ENCODE data around the gene WWP2.

Gene WWP2

DNA sequence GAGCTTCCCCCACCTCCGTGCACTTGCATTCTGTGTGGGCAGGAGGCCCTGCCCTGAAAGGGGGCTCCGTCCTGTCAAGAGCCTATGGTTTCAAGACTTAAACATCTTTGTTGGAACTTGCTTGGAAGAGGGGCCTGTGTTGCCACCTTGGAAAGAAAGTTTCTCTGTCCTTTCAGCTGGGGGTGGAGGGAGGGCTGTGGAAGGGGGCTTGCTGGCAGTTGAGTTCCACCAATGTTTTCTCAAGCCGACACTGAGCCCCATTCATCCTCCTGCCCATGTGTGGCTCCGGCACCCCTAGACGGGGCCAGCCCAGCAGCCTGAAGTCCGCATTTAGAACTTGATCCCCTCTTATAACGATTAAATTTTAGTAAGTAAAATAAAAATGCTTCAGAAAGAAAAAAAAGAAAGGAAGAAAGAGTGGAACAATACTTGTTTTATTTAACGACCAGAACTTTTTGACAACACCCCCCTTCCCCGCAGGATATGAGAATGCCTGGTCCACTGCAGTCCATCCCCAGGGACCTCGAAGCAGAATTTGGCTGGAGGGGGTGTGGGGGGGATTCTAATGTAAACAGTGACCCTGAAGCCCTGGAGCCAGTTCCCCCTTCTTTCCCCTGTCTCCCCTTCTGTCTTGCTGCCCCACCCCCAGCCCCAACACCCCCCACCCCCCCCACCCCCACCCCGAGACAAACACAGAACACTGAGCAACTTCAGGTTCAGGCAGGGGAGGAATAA lies 162.1 kb downstream of the WWP2 start (continued):
- TF ChIP-seq, protein P1, sequence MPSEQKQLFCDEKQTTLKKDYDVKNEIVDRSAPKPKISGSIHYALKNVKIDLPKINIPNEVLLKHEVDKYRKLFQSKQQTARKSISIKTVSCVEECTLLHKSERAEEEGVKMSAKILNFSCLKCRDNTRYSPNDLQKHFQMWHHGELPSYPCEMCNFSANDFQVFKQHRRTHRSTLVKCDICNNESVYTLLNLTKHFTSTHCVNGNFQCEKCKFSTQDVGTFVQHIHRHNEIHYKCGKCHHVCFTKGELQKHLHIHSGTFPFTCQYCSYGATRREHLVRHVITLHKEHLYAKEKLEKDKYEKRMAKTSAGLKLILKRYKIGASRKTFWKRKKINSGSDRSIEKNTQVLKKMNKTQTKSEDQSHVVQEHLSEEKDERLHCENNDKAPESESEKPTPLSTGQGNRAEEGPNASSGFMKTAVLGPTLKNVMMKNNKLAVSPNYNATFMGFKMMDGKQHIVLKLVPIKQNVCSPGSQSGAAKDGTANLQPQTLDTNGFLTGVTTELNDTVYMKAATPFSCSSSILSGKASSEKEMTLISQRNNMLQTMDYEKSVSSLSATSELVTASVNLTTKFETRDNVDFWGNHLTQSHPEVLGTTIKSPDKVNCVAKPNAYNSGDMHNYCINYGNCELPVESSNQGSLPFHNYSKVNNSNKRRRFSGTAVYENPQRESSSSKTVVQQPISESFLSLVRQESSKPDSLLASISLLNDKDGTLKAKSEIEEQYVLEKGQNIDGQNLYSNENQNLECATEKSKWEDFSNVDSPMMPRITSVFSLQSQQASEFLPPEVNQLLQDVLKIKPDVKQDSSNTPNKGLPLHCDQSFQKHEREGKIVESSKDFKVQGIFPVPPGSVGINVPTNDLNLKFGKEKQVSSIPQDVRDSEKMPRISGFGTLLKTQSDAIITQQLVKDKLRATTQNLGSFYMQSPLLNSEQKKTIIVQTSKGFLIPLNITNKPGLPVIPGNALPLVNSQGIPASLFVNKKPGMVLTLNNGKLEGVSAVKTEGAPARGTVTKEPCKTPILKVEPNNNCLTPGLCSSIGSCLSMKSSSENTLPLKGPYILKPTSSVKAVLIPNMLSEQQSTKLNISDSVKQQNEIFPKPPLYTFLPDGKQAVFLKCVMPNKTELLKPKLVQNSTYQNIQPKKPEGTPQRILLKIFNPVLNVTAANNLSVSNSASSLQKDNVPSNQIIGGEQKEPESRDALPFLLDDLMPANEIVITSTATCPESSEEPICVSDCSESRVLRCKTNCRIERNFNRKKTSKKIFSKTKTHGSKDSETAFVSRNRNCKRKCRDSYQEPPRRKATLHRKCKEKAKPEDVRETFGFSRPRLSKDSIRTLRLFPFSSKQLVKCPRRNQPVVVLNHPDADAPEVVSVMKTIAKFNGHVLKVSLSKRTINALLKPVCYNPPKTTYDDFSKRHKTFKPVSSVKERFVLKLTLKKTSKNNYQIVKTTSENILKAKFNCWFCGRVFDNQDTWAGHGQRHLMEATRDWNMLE (tag by site-specific recombination; conservative IDR thresholded peaks at IDR 0.05; ENCODE audit: low read depth), result no peak
- TF ChIP-seq, protein P2, sequence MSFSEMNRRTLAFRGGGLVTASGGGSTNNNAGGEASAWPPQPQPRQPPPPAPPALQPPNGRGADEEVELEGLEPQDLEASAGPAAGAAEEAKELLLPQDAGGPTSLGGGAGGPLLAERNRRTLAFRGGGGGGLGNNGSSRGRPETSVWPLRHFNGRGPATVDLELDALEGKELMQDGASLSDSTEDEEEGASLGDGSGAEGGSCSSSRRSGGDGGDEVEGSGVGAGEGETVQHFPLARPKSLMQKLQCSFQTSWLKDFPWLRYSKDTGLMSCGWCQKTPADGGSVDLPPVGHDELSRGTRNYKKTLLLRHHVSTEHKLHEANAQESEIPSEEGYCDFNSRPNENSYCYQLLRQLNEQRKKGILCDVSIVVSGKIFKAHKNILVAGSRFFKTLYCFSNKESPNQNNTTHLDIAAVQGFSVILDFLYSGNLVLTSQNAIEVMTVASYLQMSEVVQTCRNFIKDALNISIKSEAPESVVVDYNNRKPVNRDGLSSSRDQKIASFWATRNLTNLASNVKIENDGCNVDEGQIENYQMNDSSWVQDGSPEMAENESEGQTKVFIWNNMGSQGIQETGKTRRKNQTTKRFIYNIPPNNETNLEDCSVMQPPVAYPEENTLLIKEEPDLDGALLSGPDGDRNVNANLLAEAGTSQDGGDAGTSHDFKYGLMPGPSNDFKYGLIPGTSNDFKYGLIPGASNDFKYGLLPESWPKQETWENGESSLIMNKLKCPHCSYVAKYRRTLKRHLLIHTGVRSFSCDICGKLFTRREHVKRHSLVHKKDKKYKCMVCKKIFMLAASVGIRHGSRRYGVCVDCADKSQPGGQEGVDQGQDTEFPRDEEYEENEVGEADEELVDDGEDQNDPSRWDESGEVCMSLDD (tag by site-specific recombination; IDR thresholded peaks at IDR 0.05), result no peak
- TF ChIP-seq ZFP3 (tag by site-specific recombination; IDR thresholded peaks at IDR 0.05; ENCODE audit: low read depth) (no peak), ZNF239 (tag by site-specific recombination; IDR thresholded peaks at IDR 0.05) (no peak)
- TF ChIP-seq, protein P3, sequence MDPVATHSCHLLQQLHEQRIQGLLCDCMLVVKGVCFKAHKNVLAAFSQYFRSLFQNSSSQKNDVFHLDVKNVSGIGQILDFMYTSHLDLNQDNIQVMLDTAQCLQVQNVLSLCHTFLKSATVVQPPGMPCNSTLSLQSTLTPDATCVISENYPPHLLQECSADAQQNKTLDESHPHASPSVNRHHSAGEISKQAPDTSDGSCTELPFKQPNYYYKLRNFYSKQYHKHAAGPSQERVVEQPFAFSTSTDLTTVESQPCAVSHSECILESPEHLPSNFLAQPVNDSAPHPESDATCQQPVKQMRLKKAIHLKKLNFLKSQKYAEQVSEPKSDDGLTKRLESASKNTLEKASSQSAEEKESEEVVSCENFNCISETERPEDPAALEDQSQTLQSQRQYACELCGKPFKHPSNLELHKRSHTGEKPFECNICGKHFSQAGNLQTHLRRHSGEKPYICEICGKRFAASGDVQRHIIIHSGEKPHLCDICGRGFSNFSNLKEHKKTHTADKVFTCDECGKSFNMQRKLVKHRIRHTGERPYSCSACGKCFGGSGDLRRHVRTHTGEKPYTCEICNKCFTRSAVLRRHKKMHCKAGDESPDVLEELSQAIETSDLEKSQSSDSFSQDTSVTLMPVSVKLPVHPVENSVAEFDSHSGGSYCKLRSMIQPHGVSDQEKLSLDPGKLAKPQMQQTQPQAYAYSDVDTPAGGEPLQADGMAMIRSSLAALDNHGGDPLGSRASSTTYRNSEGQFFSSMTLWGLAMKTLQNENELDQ (tag by site-specific recombination; IDR thresholded peaks at IDR 0.05; ENCODE audit: low read depth), result no peak
- TF ChIP-seq, protein P4, sequence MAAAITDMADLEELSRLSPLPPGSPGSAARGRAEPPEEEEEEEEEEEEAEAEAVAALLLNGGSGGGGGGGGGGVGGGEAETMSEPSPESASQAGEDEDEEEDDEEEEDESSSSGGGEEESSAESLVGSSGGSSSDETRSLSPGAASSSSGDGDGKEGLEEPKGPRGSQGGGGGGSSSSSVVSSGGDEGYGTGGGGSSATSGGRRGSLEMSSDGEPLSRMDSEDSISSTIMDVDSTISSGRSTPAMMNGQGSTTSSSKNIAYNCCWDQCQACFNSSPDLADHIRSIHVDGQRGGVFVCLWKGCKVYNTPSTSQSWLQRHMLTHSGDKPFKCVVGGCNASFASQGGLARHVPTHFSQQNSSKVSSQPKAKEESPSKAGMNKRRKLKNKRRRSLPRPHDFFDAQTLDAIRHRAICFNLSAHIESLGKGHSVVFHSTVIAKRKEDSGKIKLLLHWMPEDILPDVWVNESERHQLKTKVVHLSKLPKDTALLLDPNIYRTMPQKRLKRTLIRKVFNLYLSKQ (tag by site-specific recombination; IDR thresholded peaks at IDR 0.05; ENCODE audit: borderline replicate concordance), result no peak

DNA sequence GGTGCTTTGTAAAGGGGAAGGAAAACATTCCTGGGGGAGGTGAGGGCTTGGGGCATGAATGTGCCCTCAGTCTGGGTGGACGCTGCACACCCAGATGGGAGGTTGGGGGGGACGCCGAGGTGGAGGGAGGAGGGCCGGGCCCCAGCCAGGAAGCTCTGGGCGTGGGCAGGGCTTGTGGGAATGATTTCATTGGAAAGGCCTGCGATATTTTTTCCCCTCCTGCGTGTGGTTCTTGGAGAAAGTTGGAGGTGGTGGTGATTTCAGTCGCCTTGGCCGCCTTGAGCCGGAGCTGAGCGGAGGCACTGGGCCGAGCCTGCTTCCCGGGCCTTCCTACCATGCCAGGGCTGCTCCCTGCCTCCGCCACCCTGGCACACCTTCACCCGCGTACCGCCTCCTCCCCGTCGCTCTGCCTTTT lies 162.7 kb downstream of the WWP2 start:
- POLR2A ChIA-PET, result no interaction called here
- Histone ChIP-seq H3K4me1 (ENCODE audit: control insufficient read depth, insufficient read depth, low read length) (no peaks in the 10 kb centered on the region), H3K9me3 (ENCODE audit: control insufficient read depth, insufficient read depth, low read depth, low read length) (no peaks in the 10 kb centered on the region), H3K4me3 (ENCODE audit: low read depth, low read length) (no peak overlapping the region), H3K36me3 (ENCODE audit: control insufficient read depth in 2 of 2, insufficient read depth in 1 of 2, low read length in 2 of 2) (peaks cover 0 to 12% of the 10 kb centered on the region in 2 experiments; a peak in 1 of 3 replicates), H3K27ac (ENCODE audit: extremely low read depth, low read depth, low read length) (no peak overlapping the region)
- CTCF ChIA-PET, result no interaction called here
- no peak for TF ChIP-seq ZNF211 (tag by site-specific recombination; IDR thresholded peaks at IDR 0.05; ENCODE audit: low read depth)
- no peak for TF ChIP-seq ZNF2 (tag by site-specific recombination; IDR thresholded peaks at IDR 0.05)
- no peak for TF ChIP-seq ZNF16 (tag by site-specific recombination; IDR thresholded peaks at IDR 0.05; ENCODE audit: low read depth)
- no peak for TF ChIP-seq ZNF175 (tag by site-specific recombination; IDR thresholded peaks at IDR 0.05)
- TF ChIP-seq GLIS2 (tag by site-specific recombination; IDR thresholded peaks at IDR 0.05), result no peak
- TF ChIP-seq SCRT1 (tag by site-specific recombination; IDR thresholded peaks at IDR 0.05; ENCODE audit: borderline replicate concordance), result no peak
- TF ChIP-seq, protein P5, sequence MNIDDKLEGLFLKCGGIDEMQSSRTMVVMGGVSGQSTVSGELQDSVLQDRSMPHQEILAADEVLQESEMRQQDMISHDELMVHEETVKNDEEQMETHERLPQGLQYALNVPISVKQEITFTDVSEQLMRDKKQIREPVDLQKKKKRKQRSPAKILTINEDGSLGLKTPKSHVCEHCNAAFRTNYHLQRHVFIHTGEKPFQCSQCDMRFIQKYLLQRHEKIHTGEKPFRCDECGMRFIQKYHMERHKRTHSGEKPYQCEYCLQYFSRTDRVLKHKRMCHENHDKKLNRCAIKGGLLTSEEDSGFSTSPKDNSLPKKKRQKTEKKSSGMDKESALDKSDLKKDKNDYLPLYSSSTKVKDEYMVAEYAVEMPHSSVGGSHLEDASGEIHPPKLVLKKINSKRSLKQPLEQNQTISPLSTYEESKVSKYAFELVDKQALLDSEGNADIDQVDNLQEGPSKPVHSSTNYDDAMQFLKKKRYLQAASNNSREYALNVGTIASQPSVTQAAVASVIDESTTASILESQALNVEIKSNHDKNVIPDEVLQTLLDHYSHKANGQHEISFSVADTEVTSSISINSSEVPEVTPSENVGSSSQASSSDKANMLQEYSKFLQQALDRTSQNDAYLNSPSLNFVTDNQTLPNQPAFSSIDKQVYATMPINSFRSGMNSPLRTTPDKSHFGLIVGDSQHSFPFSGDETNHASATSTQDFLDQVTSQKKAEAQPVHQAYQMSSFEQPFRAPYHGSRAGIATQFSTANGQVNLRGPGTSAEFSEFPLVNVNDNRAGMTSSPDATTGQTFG (tag by site-specific recombination; IDR thresholded peaks at IDR 0.05; ENCODE audit: borderline replicate concordance), result no peak
- TF ChIP-seq KLF16 (tag by site-specific recombination; IDR thresholded peaks at IDR 0.05), result no peak
- no peak for TF ChIP-seq ZNF530 (tag by site-specific recombination; IDR thresholded peaks at IDR 0.05; ENCODE audit: low read depth)
- TF ChIP-seq ZNF10 (tag by site-specific recombination; IDR thresholded peaks at IDR 0.05), result no peak
- TF ChIP-seq ZFP37 (tag by site-specific recombination; IDR thresholded peaks at IDR 0.05), result no peak

All from HEK293 (cell line).